OCI-LY7 (cell line): ENCODE results near the gene LRRC2. TPM values are rescaled to one million over a fixed set of nuclear protein-coding genes. Genes with fewer than 3 reads are reported as not detected.
A peak's percentile ranks its signal among the peaks of the same experiment; 100 is the strongest.

Experiments used
- BruUV-seq: library from RNA; stranded (reverse); fragments of 400-500 nt; replicated peaks from 2 replicates; lab custom pipeline; 2021; lab: Mats Ljungman, UMichigan
- CTCF ChIA-PET: fragments of 300-600 bp; sonication (Branson Sonifier 250); formaldehyde crosslinking; loops from one replicate; lab custom pipeline; 2022; ENCODE audit warnings: antibody characterized with exemption; ENCODE audit not compliant: unreplicated experiment; lab: Charles Lee
- POLR2A ChIA-PET: fragments of 300-600 bp; sonication (Branson Sonifier 250); formaldehyde crosslinking; loops from one replicate; lab custom pipeline; 2022; ENCODE audit warnings: antibody characterized with exemption; lab: Charles Lee
- DNase-seq: peaks from one replicate; pipeline ENCODE4 v3.0.0-alpha.2; 2015; ENCODE audit warnings: low spot score
- H2AFZ ChIP-seq: fragments of 200-600 bp; sonication (generic), shearing (Covaris generic); 2 replicates; pipeline ENCODE4 v1.6.1; 2014; ENCODE audit warnings: mild to moderate bottlenecking, antibody characterized with exemption, low read length, moderate library complexity
- H3K27ac ChIP-seq: fragments of 200-600 bp; sonication (generic); 2 replicates; pipeline ENCODE4 v1.5.1; 2014; ENCODE audit warnings: mixed run types, low read depth, mild to moderate bottlenecking, moderate library complexity, low read length, inconsistent platforms; ENCODE audit not compliant: poor library complexity, severe bottlenecking
- H3K36me3 ChIP-seq: fragments of 200-600 bp; sonication (generic); 2 replicates; pipeline ENCODE4 v1.6.1; 2014; ENCODE audit warnings: mild to moderate bottlenecking, antibody characterized with exemption, low read length, moderate library complexity, mixed read lengths; ENCODE audit not compliant: insufficient read depth
- H3K4me1 ChIP-seq: fragments of 200-600 bp; sonication (generic); 2 replicates; pipeline ENCODE4 v1.5.1; 2014; ENCODE audit warnings: mild to moderate bottlenecking, low read length; ENCODE audit not compliant: insufficient read depth, poor library complexity, severe bottlenecking
- H3K4me2 ChIP-seq: fragments of 200-600 bp; sonication (generic); 2 replicates; pipeline ENCODE4 v1.6.1; 2014; ENCODE audit warnings: mild to moderate bottlenecking, low read length
- H3K4me3 ChIP-seq: fragments of 200-600 bp; sonication (generic); 2 replicates; pipeline ENCODE4 v1.5.1; 2014; ENCODE audit warnings: mild to moderate bottlenecking, low read depth, low read length; ENCODE audit not compliant: poor library complexity, severe bottlenecking
- H3K79me2 ChIP-seq: fragments of 200-600 bp; sonication (generic); 2 replicates; pipeline ENCODE4 v1.6.1; 2016; ENCODE audit warnings: low read depth, mild to moderate bottlenecking, low read length, moderate library complexity, mixed read lengths; ENCODE audit not compliant: insufficient read depth
- H3K9me2 ChIP-seq: fragments of 200-600 bp; sonication (generic); 2 replicates; pipeline ENCODE4 v1.6.1; 2016; ENCODE audit warnings: mild to moderate bottlenecking, low read length, mixed read lengths; ENCODE audit not compliant: insufficient read depth
- H3K9me3 ChIP-seq: fragments of 200-600 bp; sonication (generic); 2 replicates; pipeline ENCODE4 v1.6.1; 2014; ENCODE audit warnings: mild to moderate bottlenecking, mixed run types, low read length, mixed read lengths
- H4K20me1 ChIP-seq: fragments of 200-600 bp; sonication (generic); 2 replicates; pipeline ENCODE4 v1.6.1; 2014; ENCODE audit warnings: mild to moderate bottlenecking, antibody characterized with exemption, low read length, moderate library complexity, mixed read lengths; ENCODE audit not compliant: insufficient read depth
- EZH2phosphoT487 ChIP-seq: fragments of 200-600 bp; sonication (generic); IDR thresholded peaks from 2 replicates; pipeline ENCODE4 v1.6.1; 2018; ENCODE audit warnings: low read depth, borderline replicate concordance, mild to moderate bottlenecking, mixed run types, antibody characterized with exemption, low read length, moderate library complexity, mixed read lengths
- intact Hi-C: fragments of 100-400 bp; cut with micrococcal nuclease; formaldehyde crosslinking; loops from one replicate; pipeline ENCODE4 v1.10.0; 2022; ENCODE audit not compliant: unreplicated experiment
- total RNA-seq, 2 experiments: library from RNA; depleted of rRNA in 1 of 2; stranded (reverse); fragments of >200 nt in 1 of 2; shearing (Covaris generic) in 1 of 2; gene quantifications; 2 replicates each; pipeline ENCODE4 v1.2.3, GENCODE V29; 2014 to 2022
- TF ChIP-seq, protein P1 (sequence below): fragments of 200-600 bp; sonication (generic); conservative IDR thresholded peaks from 2 replicates; pipeline ENCODE4 v1.5.1; 2014; ENCODE audit warnings: mild to moderate bottlenecking, antibody characterized with exemption, low read length, moderate library complexity, mixed read lengths

LRRC2 gene
- total RNA-seq, 2 experiments from 2014 or later, result 1.9 to 2.0 TPM

DNA sequence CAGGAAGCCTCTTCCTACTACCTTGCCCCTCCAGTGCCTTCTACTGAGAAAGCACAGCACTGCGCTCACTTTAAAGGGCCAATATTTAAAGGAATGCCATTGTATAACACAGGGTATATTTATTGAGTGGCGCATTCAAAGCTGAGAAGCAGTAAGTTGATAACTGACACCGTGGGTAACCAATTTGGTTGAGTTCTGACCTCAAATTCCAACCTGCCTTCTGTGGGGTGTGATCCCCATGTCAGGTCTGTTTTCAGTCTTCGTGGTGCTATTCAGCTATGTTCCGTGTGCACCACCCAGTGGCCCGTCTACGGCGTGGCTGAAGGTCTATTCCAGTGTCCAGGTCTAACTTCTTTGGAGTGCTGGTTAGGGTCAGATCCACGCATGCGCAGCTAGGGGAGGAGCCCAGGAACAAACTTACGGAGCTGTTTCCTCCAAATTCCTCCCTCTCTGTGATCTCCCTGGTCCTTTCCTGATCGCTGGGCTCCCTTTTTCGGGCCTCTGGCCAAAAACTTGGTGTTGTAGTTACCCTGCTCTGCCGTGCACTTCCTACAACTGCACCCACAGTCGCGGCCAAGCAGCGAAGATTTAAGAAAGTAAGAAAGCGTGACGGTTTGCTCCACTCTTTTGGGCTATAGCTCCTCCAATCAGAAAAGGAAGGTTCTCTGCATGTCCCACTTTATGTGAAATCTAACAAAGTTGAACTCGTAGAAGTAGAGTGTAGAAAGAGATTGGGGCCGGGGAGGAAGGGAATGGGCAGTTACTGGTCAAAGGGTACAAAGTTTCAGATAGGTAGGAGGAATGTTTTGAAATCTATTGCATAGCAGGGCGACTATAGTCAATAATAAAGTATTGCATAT, 7.7 kb downstream of the LRRC2 start:
- Histone ChIP-seq H3K9me2 (no peaks in the 10 kb centered on the region), H4K20me1 (no peaks in the 10 kb centered on the region), H3K4me3 (no peak overlapping the region), H2AFZ (peak overlapping the region; percentile 53), H3K4me2 (peak overlapping the region; percentile 6), H3K27ac (peak overlapping the region; percentile 32), H3K36me3 (peaks cover 24% of the 10 kb centered on the region), H3K4me1 (peaks cover 23% of the 10 kb centered on the region), H3K9me3 (peaks cover 24% of the 10 kb centered on the region; the same call in 1 of the 2 replicates), H3K79me2 (no peaks in the 10 kb centered on the region)
- TF ChIP-seq EZH2phosphoT487, result no peak
- TF ChIP-seq, protein P1, sequence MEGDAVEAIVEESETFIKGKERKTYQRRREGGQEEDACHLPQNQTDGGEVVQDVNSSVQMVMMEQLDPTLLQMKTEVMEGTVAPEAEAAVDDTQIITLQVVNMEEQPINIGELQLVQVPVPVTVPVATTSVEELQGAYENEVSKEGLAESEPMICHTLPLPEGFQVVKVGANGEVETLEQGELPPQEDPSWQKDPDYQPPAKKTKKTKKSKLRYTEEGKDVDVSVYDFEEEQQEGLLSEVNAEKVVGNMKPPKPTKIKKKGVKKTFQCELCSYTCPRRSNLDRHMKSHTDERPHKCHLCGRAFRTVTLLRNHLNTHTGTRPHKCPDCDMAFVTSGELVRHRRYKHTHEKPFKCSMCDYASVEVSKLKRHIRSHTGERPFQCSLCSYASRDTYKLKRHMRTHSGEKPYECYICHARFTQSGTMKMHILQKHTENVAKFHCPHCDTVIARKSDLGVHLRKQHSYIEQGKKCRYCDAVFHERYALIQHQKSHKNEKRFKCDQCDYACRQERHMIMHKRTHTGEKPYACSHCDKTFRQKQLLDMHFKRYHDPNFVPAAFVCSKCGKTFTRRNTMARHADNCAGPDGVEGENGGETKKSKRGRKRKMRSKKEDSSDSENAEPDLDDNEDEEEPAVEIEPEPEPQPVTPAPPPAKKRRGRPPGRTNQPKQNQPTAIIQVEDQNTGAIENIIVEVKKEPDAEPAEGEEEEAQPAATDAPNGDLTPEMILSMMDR, result peak; percentile 98
- CTCF ChIA-PET, result interaction anchor here (0.8 to 3.5 kb wide), 5 partner anchors 9 to 69 kb away, joined by 3 to 36 read pairs (median 4); no protein-coding TSS in a partner anchor
- POLR2A ChIA-PET, result interaction anchor here (0.7 to 1.8 kb wide), 3 partner anchors 21 to 82 kb away, joined by 3 to 9 read pairs (median 4); no protein-coding TSS in a partner anchor
- DNase-seq, result peak; percentile 88
- no TSS peak for BruUV-seq
- intact Hi-C loops, result loop anchor here (1.0 to 5.0 kb wide), 3 partner anchors 70 to 176 kb away; no protein-coding TSS in a partner anchor

GRCh38 chr3:46557814-46558183, 8.3 kb downstream of the LRRC2 start:
- Histone ChIP-seq H3K9me3 (peaks cover 24% of the 10 kb centered on the region; the same call in 1 of the 2 replicates), H3K36me3 (peaks cover 24% of the 10 kb centered on the region), H3K4me1 (peaks cover 29% of the 10 kb centered on the region), H3K27ac (peak overlapping the region; percentile 32), H4K20me1 (no peaks in the 10 kb centered on the region), H3K79me2 (no peaks in the 10 kb centered on the region), H3K4me2 (peak overlapping the region; percentile 6), H3K4me3 (no peak overlapping the region), H3K9me2 (no peaks in the 10 kb centered on the region), H2AFZ (peak overlapping the region; percentile 53)
- POLR2A ChIA-PET, result interaction anchor here (0.6 to 1.8 kb wide), 3 partner anchors 68 to 174 kb away, joined by 3 to 10 read pairs (median 9); no protein-coding TSS in a partner anchor
- intact Hi-C loops, result loop anchor here (1.0 to 5.0 kb wide), 3 partner anchors 69 to 175 kb away; no protein-coding TSS in a partner anchor
- TF ChIP-seq, protein P1, result no peak
- no peak for TF ChIP-seq EZH2phosphoT487
- BruUV-seq, result no TSS peak
- CTCF ChIA-PET, result interaction anchor here (1.0 to 3.5 kb wide), 3 partner anchors 9 to 69 kb away, joined by 3 to 36 read pairs (median 4); no protein-coding TSS in a partner anchor
- DNase-seq, result peak; percentile 43
